K562 treated with DMSO at 1 percent for 24 hours (cell line): ENCODE results near the gene ATP7B. TPM values are rescaled to one million over a fixed set of nuclear protein-coding genes. Genes with fewer than 3 reads are reported as not detected.

Experiments used
- total RNA-seq: library from RNA; unstranded; fragments of 300-600 nt; gene quantifications from 2 replicates; pipeline ENCODE4 v1.2.3, GENCODE V29; 2022; ENCODE audit warnings: low read depth; ENCODE audit not compliant: insufficient read depth

ATP7B gene
- total RNA-seq, result 7.9 TPM in 2 replicates

GRCh38 chr13:52010890-52011631 is at the start of gene ATP7B:
Gene ATP7B, minus strand, starts transcription at chr13:52011450. Its CDS starts 113 bp downstream, at chr13:52011337.

GRCh38 chr13:52024481-52024880 is 13.2 kb upstream of the ATP7B start, which contains the start of gene UTP14C:
Gene UTP14C, plus strand, starts transcription at chr13:52024691. Its CDS starts 4,114 bp downstream, at chr13:52028805.

GRCh38 chr13:52011632-52012511 is 622 bp upstream of the ATP7B start, which contains the start of gene ALG11:
Gene ALG11, plus strand, starts transcription at chr13:52012398. Its CDS starts 21 bp downstream, at chr13:52012419.

Other genes with a start within 250 kb of the ATP7B start
- gene DHRS12, start 207.3 kb downstream of the ATP7B start, total RNA-seq, result 1.6 and 2.9 TPM in 2 replicates
- not detected in 2 replicates for gene TMEM272, start 166.3 kb downstream of the ATP7B start, total RNA-seq
- 0.67 TPM in 1 of 2 replicates, not detected in the other for gene CCDC70, start 149.5 kb downstream of the ATP7B start, total RNA-seq
- gene ALG11, start 948 bp upstream of the ATP7B start, total RNA-seq, result 10.9 and 11.5 TPM in 2 replicates
- 3.2 and 3.3 TPM in 2 replicates for gene UTP14C, start 13.2 kb upstream of the ATP7B start, total RNA-seq
- 0.28 TPM in 1 of 2 replicates, not detected in the other for gene NEK5, start 117.6 kb upstream of the ATP7B start, total RNA-seq
- gene NEK3, start 148.1 kb upstream of the ATP7B start, total RNA-seq, result 5.3 and 7.5 TPM in 2 replicates